AG04449 (cell line): ENCODE results near the gene TBX5.

Experiments used
- CTCF ChIA-PET: fragments of 350-600 bp; formaldehyde crosslinking; extraction: SDS; loops from one replicate; lab custom pipeline; 2021; ENCODE audit warnings: antibody characterized with exemption; lab: Yijun Ruan, JAX
- POLR2A ChIA-PET: fragments of 400-600, 350-600 bp; formaldehyde crosslinking; extraction: SDS; loops from one replicate; lab custom pipeline; 2020; ENCODE audit warnings: antibody characterized with exemption, inconsistent platforms; lab: Yijun Ruan, JAX
- DNase-seq: peaks from one replicate; pipeline ENCODE4 v3.0.0-alpha.2; 2010; ENCODE audit warnings: low read depth, low spot score
- H3K4me3 ChIP-seq: 2 replicates; pipeline ENCODE4 v1.5.1; 2011; ENCODE audit warnings: low read depth, mild to moderate bottlenecking, control low read depth, low read length
- TF ChIP-seq, protein P1 (sequence below): IDR thresholded peaks from one replicate; pipeline ENCODE4 v1.5.1; 2011; ENCODE audit warnings: mild to moderate bottlenecking, moderate library complexity, low read length, control low read depth, inconsistent platforms; ENCODE audit not compliant: insufficient read depth; ENCODE audit errors: missing control alignments

TBX5 gene

DNA sequence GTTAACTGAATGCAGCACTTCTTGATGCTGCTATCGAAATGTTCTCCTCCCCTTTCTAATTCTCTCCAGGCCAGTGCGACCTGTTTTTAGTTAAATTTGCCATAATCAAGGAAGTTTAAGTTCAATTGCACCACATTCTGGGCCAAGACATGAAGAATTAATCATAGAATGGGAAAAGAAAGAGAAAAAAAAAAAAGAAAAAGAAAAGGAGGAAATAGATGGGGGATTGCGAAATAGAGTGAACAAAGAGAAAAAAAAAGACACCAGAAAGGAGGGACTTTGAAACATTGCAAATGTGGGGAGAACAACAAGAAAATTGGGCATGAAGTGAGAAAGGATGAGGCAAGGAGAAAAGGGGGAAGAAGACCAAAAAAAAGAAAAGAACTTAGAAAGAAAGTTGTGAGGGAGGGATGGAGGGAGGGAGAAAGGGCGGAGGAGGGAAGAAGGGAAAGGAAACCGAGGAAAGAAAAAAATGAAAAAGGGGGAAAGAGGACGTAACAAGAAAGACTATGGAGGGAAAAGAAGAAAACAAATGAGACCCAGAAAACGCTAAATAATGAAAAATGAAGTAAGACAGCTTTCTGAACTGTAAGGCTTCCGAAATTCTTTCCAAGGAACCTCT lies 32.8 kb upstream of the TBX5 start:
- DNase-seq = no peak
- TF ChIP-seq, protein P1, sequence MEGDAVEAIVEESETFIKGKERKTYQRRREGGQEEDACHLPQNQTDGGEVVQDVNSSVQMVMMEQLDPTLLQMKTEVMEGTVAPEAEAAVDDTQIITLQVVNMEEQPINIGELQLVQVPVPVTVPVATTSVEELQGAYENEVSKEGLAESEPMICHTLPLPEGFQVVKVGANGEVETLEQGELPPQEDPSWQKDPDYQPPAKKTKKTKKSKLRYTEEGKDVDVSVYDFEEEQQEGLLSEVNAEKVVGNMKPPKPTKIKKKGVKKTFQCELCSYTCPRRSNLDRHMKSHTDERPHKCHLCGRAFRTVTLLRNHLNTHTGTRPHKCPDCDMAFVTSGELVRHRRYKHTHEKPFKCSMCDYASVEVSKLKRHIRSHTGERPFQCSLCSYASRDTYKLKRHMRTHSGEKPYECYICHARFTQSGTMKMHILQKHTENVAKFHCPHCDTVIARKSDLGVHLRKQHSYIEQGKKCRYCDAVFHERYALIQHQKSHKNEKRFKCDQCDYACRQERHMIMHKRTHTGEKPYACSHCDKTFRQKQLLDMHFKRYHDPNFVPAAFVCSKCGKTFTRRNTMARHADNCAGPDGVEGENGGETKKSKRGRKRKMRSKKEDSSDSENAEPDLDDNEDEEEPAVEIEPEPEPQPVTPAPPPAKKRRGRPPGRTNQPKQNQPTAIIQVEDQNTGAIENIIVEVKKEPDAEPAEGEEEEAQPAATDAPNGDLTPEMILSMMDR = no peak
- ChIA-PET POLR2A (no interaction called here), CTCF (no interaction called here)
- H3K4me3 ChIP-seq = no peak overlapping the region

DNA sequence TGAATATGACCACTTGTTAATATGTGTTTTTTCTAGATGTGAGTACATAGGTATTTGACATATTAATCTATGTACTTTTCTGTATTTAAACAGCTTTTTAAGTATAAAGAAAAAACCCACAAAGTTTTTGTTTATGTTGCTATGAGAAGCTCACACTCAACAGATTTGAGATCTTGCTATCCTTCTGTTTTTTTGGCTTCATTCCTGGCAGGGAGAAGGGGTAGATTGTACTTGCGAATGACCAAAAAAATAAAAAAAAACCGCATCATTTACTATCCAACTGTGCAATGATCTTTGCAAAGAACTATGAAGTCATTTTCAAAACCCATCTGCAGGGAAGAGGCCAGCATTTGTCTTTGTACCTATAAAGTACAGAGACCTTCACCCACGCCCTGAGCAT lies 28.4 kb upstream of the TBX5 start:
- TF ChIP-seq, protein P1 = no peak
- CTCF ChIA-PET = no interaction called here
- POLR2A ChIA-PET = no interaction called here
- H3K4me3 ChIP-seq = no peak overlapping the region
- no peak for DNase-seq

DNA sequence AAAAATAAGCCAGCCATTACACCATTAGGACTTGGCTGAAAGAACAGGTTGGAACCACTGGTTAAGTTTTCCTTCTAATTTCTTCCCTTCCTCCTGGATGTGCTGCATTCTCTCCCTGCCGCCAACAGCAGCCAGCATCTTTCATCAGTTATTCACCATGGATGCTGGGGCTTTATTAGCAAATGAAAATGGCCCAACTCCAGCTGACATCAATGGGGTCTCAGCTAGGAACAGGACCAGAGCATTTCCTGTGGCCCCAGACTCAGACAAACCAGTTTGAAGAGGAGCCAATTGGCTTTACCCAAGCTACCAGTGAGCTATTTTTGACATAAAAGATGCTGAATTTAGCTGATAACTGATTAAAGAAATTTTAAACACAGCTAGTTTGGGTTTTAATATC lies 26.0 kb upstream of the TBX5 start:
- TF ChIP-seq, protein P1 = no peak
- DNase-seq = no peak
- CTCF ChIA-PET = no interaction called here
- H3K4me3 ChIP-seq = no peak overlapping the region
- POLR2A ChIA-PET = no interaction called here

DNA sequence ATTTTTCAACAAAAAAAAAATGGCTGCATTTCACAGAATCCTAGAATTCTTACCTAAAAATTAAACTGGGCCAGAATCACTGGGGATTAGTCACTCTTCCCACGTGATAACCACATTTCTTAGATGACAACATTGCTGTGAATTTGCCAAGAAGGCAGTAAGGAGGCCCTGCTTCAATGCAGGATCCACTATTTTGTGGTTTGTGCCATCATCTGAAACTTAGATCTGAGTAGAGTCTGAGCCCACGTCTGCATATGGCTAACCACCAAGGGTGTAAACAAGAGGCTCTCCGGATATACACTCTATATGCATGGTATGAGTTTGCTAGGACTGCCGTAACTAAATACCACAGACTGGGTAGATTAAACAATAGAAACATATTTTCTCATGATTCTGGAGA lies 24.4 kb upstream of the TBX5 start:
- DNase-seq = peak; percentile 23
- no peak overlapping the region for H3K4me3 ChIP-seq
- TF ChIP-seq, protein P1 = no peak
- ChIA-PET CTCF (no interaction called here), POLR2A (no interaction called here)

DNA sequence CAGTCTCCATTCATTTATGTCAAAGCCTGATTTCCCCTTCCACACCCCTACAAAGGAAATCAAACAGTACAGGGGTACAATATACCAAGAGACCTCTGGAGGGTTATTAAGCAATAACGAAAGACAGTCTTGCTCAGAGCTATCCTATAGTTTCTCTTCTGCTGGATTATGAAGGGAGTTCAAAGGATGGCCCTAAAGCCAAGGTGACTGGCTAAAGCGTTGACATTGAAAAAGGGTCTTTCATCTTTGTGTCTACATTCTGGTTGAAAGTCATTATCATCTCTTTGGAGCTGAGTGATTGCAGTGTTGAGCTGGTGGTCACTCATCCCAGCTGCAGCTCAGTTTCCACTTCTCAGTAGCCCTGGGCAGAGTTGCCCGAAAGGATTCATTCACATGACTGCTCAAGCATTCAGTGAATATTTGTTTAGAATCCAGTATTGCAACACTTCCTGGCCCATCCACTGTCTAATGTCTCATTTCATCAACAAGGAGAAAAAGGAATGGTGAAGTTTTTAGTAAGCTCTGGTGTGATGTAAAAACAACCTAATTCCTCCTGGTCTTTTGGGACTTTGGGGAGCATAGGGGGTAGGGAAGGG lies 19.2 kb upstream of the TBX5 start:
- H3K4me3 ChIP-seq = no peak overlapping the region
- DNase-seq = no peak
- ChIA-PET CTCF (interaction anchor here (0.6 kb wide), 1 partner anchor 56 kb away, joined by 3 read pairs; no protein-coding TSS in a partner anchor), POLR2A (no interaction called here)
- TF ChIP-seq, protein P1 = no peak

DNA sequence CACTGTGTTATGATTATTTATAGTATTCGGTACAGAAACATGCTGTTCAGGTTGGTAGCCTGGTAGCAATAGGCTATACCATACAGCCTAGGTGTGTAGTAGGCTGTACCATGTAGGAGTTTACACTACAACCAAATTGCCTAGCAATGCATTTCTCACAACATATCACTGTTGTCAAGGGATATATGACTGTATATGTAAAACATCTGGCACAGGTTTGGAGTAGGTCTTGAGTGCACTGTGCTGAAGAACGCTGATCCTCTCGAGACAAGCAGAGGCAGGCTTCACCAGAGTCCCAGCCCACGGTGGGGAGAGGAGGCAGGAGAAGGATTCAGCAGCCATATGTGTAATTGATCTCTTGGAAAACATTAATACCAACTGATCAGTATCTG lies 15.0 kb upstream of the TBX5 start:
- TF ChIP-seq, protein P1 = no peak
- no peak overlapping the region for H3K4me3 ChIP-seq
- ChIA-PET POLR2A (no interaction called here), CTCF (no interaction called here)
- DNase-seq = no peak
